ENCODE data around the gene EPN1. TPM values are rescaled to one million over a fixed set of nuclear protein-coding genes. Genes with fewer than 3 reads are reported as not detected.
A peak's percentile ranks its signal among the peaks of the same experiment; 100 is the strongest.
"Not testable (repeated sequence)": the region's sequence is repeated elsewhere in the genome, so short reads cannot be mapped to it uniquely, and the experiment has no call there.

The EPN1 gene
- total RNA-seq, 4 donors from 2014 or later = 121 to 242 (median 185) TPM

- Histone ChIP-seq H3K4me1 (peaks cover 0 to 3% (median 1%) of the 10 kb centered on the region in 4 donors), H3K27me3 (peaks cover 5% of the 10 kb centered on the region), H3K9me3 (no peaks in the 10 kb centered on the region), H3K4me3 (no peak overlapping the region), H3K36me3 (no peaks in the 10 kb centered on the region), H3K27ac (no peak overlapping the region)
- DNase-seq = no peak
- 85 to 89% methylated on average over 6 of the region's 6 CpGs for WGBS, 2 donors (ENCODE audit: low coverage in 1 of 2)
- TF ChIP-seq POLR2AphosphoS5 (IDR thresholded peaks at IDR 0.05) (no peak), EP300 (IDR thresholded peaks at IDR 0.05; ENCODE audit: low read depth) (no peak), POLR2A (IDR thresholded peaks at IDR 0.05) (no peak), CTCF (IDR thresholded peaks at IDR 0.05) (no peak)
- intact Hi-C loops (cut with DNase I; ENCODE audit: low total_unique reads) (no loop called here), in situ Hi-C loops (cut with MboI; ENCODE audit: low pct_ligation_motif_present in 1 of 4, low pct_unique_long_range_greater_than_20kb in 1 of 4, low sequenced_read_pairs in 3 of 4) (no loop called here)
Observed at GRCh38 chr19:55750715-55751114, 75.7 kb downstream of the EPN1 start.

GRCh38 chr19:55753401-55753800 is 78.4 kb downstream of the EPN1 start:
- H3K4me1 ChIP-seq = peaks cover 0 to 3% (median 1%) of the 10 kb centered on the region in 4 donors
- H3K36me3 ChIP-seq = no peaks in the 10 kb centered on the region
- H3K4me3 ChIP-seq = no peak overlapping the region
- peaks cover 5% of the 10 kb centered on the region for H3K27me3 ChIP-seq
- 35 to 67% methylated on average over 2 to 3 of the region's 3 CpGs for WGBS, 2 donors (ENCODE audit: low coverage in 1 of 2)
- intact Hi-C loops (cut with DNase I; ENCODE audit: low total_unique reads) = no loop called here
- in situ Hi-C loops (cut with MboI; ENCODE audit: low pct_ligation_motif_present in 1 of 4, low pct_unique_long_range_greater_than_20kb in 1 of 4, low sequenced_read_pairs in 3 of 4) = no loop called here
- no peaks in the 10 kb centered on the region for H3K9me3 ChIP-seq
- peak; percentile 55 for DNase-seq
- no peak for TF ChIP-seq EP300 (IDR thresholded peaks at IDR 0.05; ENCODE audit: low read depth)
- no peak for TF ChIP-seq POLR2A (IDR thresholded peaks at IDR 0.05)
- TF ChIP-seq CTCF (IDR thresholded peaks at IDR 0.05) = no peak
- no peak for TF ChIP-seq POLR2AphosphoS5 (IDR thresholded peaks at IDR 0.05)
- H3K27ac ChIP-seq = no peak overlapping the region

- H3K9me3 ChIP-seq; H3K4me1 ChIP-seq; DNase-seq; H3K27me3 ChIP-seq; intact Hi-C loops (cut with DNase I; ENCODE audit: low total_unique reads); H3K4me3 ChIP-seq; in situ Hi-C loops (cut with MboI; ENCODE audit: low pct_ligation_motif_present in 1 of 4, low pct_unique_long_range_greater_than_20kb in 1 of 4, low sequenced_read_pairs in 3 of 4); H3K27ac ChIP-seq; H3K36me3 ChIP-seq: not testable (repeated sequence)
- 80% methylated on average over 4 of the region's 4 CpGs; no CpG with 5 or more reads in 1 of the 2 donors for WGBS, 2 donors (ENCODE audit: low coverage in 1 of 2)
Observed at GRCh38 chr19:55756808-55757207, 81.8 kb downstream of the EPN1 start.

GRCh38 chr19:55758797-55759196 is 83.8 kb downstream of the EPN1 start, which contains the start of gene RFPL4A:
Gene RFPL4A, plus strand, starts transcription at chr19:55759097. Its CDS starts 2,704 bp downstream, at chr19:55761801.
- H3K4me3 ChIP-seq; H3K27me3 ChIP-seq; intact Hi-C loops (cut with DNase I; ENCODE audit: low total_unique reads); H3K36me3 ChIP-seq; H3K4me1 ChIP-seq; H3K9me3 ChIP-seq; DNase-seq; in situ Hi-C loops (cut with MboI; ENCODE audit: low pct_ligation_motif_present in 1 of 4, low pct_unique_long_range_greater_than_20kb in 1 of 4, low sequenced_read_pairs in 3 of 4); H3K27ac ChIP-seq: not testable (repeated sequence)
- 86 to 92% methylated on average over 2 to 3 of the region's 3 CpGs for WGBS, 2 donors (ENCODE audit: low coverage in 1 of 2)

Small RNAs within 50 kb of the gene (small RNA-seq; reads per million reads assigned to genes)
- 0 reads per million in 4 donors for gene AC010525.2

Other genes with a start within 250 kb of the EPN1 start
- under 1 TPM in 1 of 4 donors, not detected in 3; 0.75 TPM for gene SHISA7, start 231.9 kb upstream of the EPN1 start, total RNA-seq
- gene ISOC2, start 213.6 kb upstream of the EPN1 start, total RNA-seq = 100 to 1,000 TPM in 2 of 4 donors, 10 to 100 TPM in 2; 71.1 to 142 (median 97.6) TPM
- not detected for gene C19orf85, start 210.5 kb upstream of the EPN1 start, total RNA-seq
- 1 to 10 TPM; 5.9 to 7.6 (median 6.4) TPM for gene ZNF628, start 198.6 kb upstream of the EPN1 start, total RNA-seq
- gene NAT14, start 190.0 kb upstream of the EPN1 start, total RNA-seq = 1 to 10 TPM in 2 of 4 donors, not detected in 2; 2.1 to 2.7 TPM
- 10 to 100 TPM in 2 of 4 donors, 1 to 10 TPM in 2; 3.4 to 41.2 (median 11.1) TPM for gene SSC5D, start 186.8 kb upstream of the EPN1 start, total RNA-seq
- not detected for gene SBK2, start 138.1 kb upstream of the EPN1 start, total RNA-seq
- gene SBK3, start 129.7 kb upstream of the EPN1 start, total RNA-seq = not detected
- gene ZNF579, start 94.4 kb upstream of the EPN1 start, total RNA-seq = 1 to 10 TPM; 2.0 to 5.6 (median 2.9) TPM
- 100 to 1,000 TPM in 1 of 4 donors, 10 to 100 TPM in 1, 1 to 10 TPM in 2; 8.5 to 137 (median 18.3) TPM for gene FIZ1, start 75.7 kb upstream of the EPN1 start, total RNA-seq
- gene ZNF524, start 74.9 kb upstream of the EPN1 start, total RNA-seq = 10 to 100 TPM; 17.7 to 51.1 (median 37.9) TPM
- gene ZNF865, start 69.6 kb upstream of the EPN1 start, total RNA-seq = 10 to 100 TPM in 2 of 4 donors, 1 to 10 TPM in 2; 8.3 to 50.1 (median 13.4) TPM
- gene ZNF784, start 50.7 kb upstream of the EPN1 start, total RNA-seq = 10 to 100 TPM; 11.1 to 27.7 (median 14.5) TPM
- 100 to 1,000 TPM in 1 of 4 donors, 10 to 100 TPM in 3; 15.2 to 154 (median 25.7) TPM for gene ZNF580, start 34.2 kb upstream of the EPN1 start, total RNA-seq
- 10 to 100 TPM in 2 of 4 donors, 1 to 10 TPM in 2; 4.1 to 19.7 (median 10.0) TPM for gene ZNF581, start 31.6 kb upstream of the EPN1 start, total RNA-seq
- gene CCDC106, start 27.0 kb upstream of the EPN1 start, total RNA-seq = 10 to 100 TPM in 2 of 4 donors, 1 to 10 TPM in 2; 3.7 to 15.1 (median 8.4) TPM
- 100 to 1,000 TPM; 112 to 185 (median 130) TPM for gene U2AF2, start 20.2 kb upstream of the EPN1 start, total RNA-seq
- not detected for gene NLRP9, start 63.2 kb downstream of the EPN1 start, total RNA-seq
- not detected for gene RFPL4A, start 83.9 kb downstream of the EPN1 start, total RNA-seq
- gene RFPL4AL1, start 93.9 kb downstream of the EPN1 start, total RNA-seq = not detected
- gene NLRP11, start 156.8 kb downstream of the EPN1 start, total RNA-seq = not detected
- gene NLRP4, start 161.3 kb downstream of the EPN1 start, total RNA-seq = not detected

All from transverse colon (tissue), 4 donors.